NCI-H345 (cell line): ENCODE data around the gene RHBDF2.

Source experiments
- DNase-seq: peaks from one replicate; lab custom pipeline; 2025; lab: John Stamatoyannopoulos, UW

RHBDF2 gene

GRCh38 chr17:76501018-76501826 is at the start of gene RHBDF2:
Gene RHBDF2 (minus strand): TSS chr17:76501423. CDS start chr17:76481524, 19,899 bp downstream.
- DNase-seq = peak; percentile 89

GRCh38 chr17:76549539-76549938 is 48.3 kb upstream of the RHBDF2 start:
- DNase-seq = no peak

- DNase-seq = no peak
These were observed 47.9 kb upstream of the RHBDF2 start for GRCh38 chr17:76549215-76549518.

- DNase-seq = no peak
These were observed 47.4 kb upstream of the RHBDF2 start for GRCh38 chr17:76548378-76549214.

- DNase-seq = no peak
These were observed 46.5 kb upstream of the RHBDF2 start for GRCh38 chr17:76547642-76548202.

- peak; percentile 39 for DNase-seq
These were observed 46.0 kb upstream of the RHBDF2 start for GRCh38 chr17:76547183-76547641.

GRCh38 chr17:76546556-76547182 is 45.4 kb upstream of the RHBDF2 start:
- DNase-seq = no peak

- no peak for DNase-seq
These were observed 44.8 kb upstream of the RHBDF2 start for GRCh38 chr17:76545918-76546555.

GRCh38 chr17:76544546-76545365 is 43.5 kb upstream of the RHBDF2 start:
- DNase-seq = no peak

- no peak for DNase-seq
These were observed 42.8 kb upstream of the RHBDF2 start for GRCh38 chr17:76543826-76544545.

GRCh38 chr17:76543482-76543825 is 42.2 kb upstream of the RHBDF2 start:
- no peak for DNase-seq

GRCh38 chr17:76542984-76543383 is 41.8 kb upstream of the RHBDF2 start:
- DNase-seq = no peak

- DNase-seq = no peak
These were observed 41.3 kb upstream of the RHBDF2 start for GRCh38 chr17:76542566-76542971.

- DNase-seq = no peak
These were observed 40.7 kb upstream of the RHBDF2 start for GRCh38 chr17:76541739-76542454.

GRCh38 chr17:76540381-76541300 is 39.4 kb upstream of the RHBDF2 start:
- peak; percentile 90 for DNase-seq

GRCh38 chr17:76539631-76540271 is 38.5 kb upstream of the RHBDF2 start, which contains the start of gene PRCD:
Gene PRCD (plus strand): TSS chr17:76540044. CDS start chr17:76540142, 98 bp downstream.
- DNase-seq = no peak

- no peak for DNase-seq
These were observed 37.8 kb upstream of the RHBDF2 start for GRCh38 chr17:76538941-76539570.
